ENCODE data around the gene VAC14. TPM values are rescaled to one million over a fixed set of nuclear protein-coding genes. Genes with fewer than 3 reads are reported as not detected.

The VAC14 gene
- total and polyA plus RNA-seq, 2 of the 8 experiments (the other 6 are each of a cell fraction or from before 2014, with no cell fraction given): 56.0 to 108 TPM

- peaks cover 0 to 6% (median 4%) of the 10 kb centered on the region in 4 experiments; a peak in 3 of 8 replicates for H3K36me3 ChIP-seq (ENCODE audit: control insufficient read depth in 2 of 4, insufficient read depth in 4 of 4, low read length in 3 of 4)
- H4K91ac ChIP-seq (replicated peaks; ENCODE audit: insufficient read length, low read length): no peak overlapping the region
- H2BK120ac ChIP-seq (replicated peaks; ENCODE audit: low read depth, low read length): no peak overlapping the region
- no peak overlapping the region for H2AK5ac ChIP-seq (ENCODE audit: low read depth, low read length)
- no peak overlapping the region for H2AFZ ChIP-seq (ENCODE audit: low read length)
- H2BK15ac ChIP-seq (ENCODE audit: low read length): no peak overlapping the region
- POLR2A ChIA-PET (ENCODE audit: partially characterized antibody): interaction anchor here (0.9 to 1.3 kb wide), 4 partner anchors 10 to 92 kb away, joined by 3 read pairs; no protein-coding TSS in a partner anchor
- 0 out of 2 replicates have a peak, but pooled peaks cover under 1% of the 10 kb centered on the region for H3K79me1 ChIP-seq (ENCODE audit: low read depth, low read length)
- no peak overlapping the region for H3K4me2 ChIP-seq (ENCODE audit: insufficient read depth in 1 of 2, low read depth in 2 of 2, low read length in 2 of 2)
- no peak overlapping the region for H2BK12ac ChIP-seq (ENCODE audit: low read depth, low read length)
- 87% methylated on average over 8 of the region's 8 CpGs; no CpG with 5 or more reads in 1 of the 2 experiments for WGBS, 2 experiments (ENCODE audit: extremely low coverage in 1 of 2, insufficient coverage in 1 of 2, insufficient read length in 1 of 2, insufficient replicate concordance in 2 of 2, low coverage in 1 of 2, low lambda C conversion rate in 2 of 2, missing lambda C conversion rate in 1 of 2)
- H3K9me3 ChIP-seq (ENCODE audit: insufficient read depth in 2 of 2, low read depth in 1 of 2, low read length in 1 of 2): no peaks in the 10 kb centered on the region
- no peaks in the 10 kb centered on the region for H3K23me2 ChIP-seq (ENCODE audit: low read depth, low read length)
- peaks cover 0 to 5% of the 10 kb centered on the region in 2 experiments for H4K20me1 ChIP-seq (replicated peaks in 1 of 2; ENCODE audit: control insufficient read depth in 1 of 2, insufficient read depth in 2 of 2, low read length in 2 of 2)
- H3K27me3 ChIP-seq (replicated peaks in 1 of 4; ENCODE audit: control insufficient read depth in 3 of 4, extremely low read depth in 1 of 4, insufficient read depth in 3 of 4, low read length in 3 of 4): no peaks in the 10 kb centered on the region
- H3K4me1 ChIP-seq (replicated peaks in 1 of 4; ENCODE audit: control insufficient read depth in 3 of 4, insufficient read depth in 4 of 4, low read length in 3 of 4): peaks cover 0 to 10% (median 6%) of the 10 kb centered on the region in 4 experiments; a peak in 5 of 7 replicates
- no peak overlapping the region for H3K4me3 ChIP-seq (ENCODE audit: extremely low read depth in 1 of 4, insufficient read depth in 2 of 4, low read depth in 3 of 4, low read length in 4 of 4)
- no peaks in the 10 kb centered on the region for H3K79me2 ChIP-seq (ENCODE audit: control insufficient read depth in 1 of 2, insufficient read depth in 2 of 2, low read length in 2 of 2)
- H3K14ac ChIP-seq (ENCODE audit: insufficient read length): no peak overlapping the region
- no peak for DNase-seq (ENCODE audit: low read depth in 1 of 2, low spot score in 2 of 2)
- no peak overlapping the region for H3K23ac ChIP-seq (ENCODE audit: insufficient read length)
- no peak overlapping the region for H3K4ac ChIP-seq (replicated peaks; ENCODE audit: insufficient read length, low read depth, low read length)
- H3K18ac ChIP-seq (ENCODE audit: extremely low read depth, low read length): no peak overlapping the region
- no peak overlapping the region for H3K56ac ChIP-seq (replicated peaks; ENCODE audit: insufficient read length, low read depth, low read length)
- H4K8ac ChIP-seq (ENCODE audit: extremely low read depth, insufficient read depth, low read length): peak overlapping the region; percentile 65; the same call in 1 of the 2 replicates
- H2BK5ac ChIP-seq (ENCODE audit: low read depth, low read length): no peak overlapping the region
- CTCF ChIA-PET (ENCODE audit: partially characterized antibody): interaction anchor here (1.4 to 7.0 kb wide), 6 partner anchors 10 to 42 kb away, joined by 3 to 57 read pairs (median 4); no protein-coding TSS in a partner anchor
- no peak overlapping the region for H3K27ac ChIP-seq (ENCODE audit: low read depth, low read length)
- no peak overlapping the region for H4K5ac ChIP-seq (ENCODE audit: insufficient read length, low read depth, low read length)
- no peak overlapping the region for H2BK20ac ChIP-seq (ENCODE audit: low read length)
- FAIRE-seq: no peak
- no peak overlapping the region for H3K9ac ChIP-seq (replicated peaks in 1 of 4; ENCODE audit: extremely low read depth in 1 of 4, low read depth in 3 of 4, low read length in 3 of 4)
- TF ChIP-seq CHD2 (IDR thresholded peaks at IDR 0.05; ENCODE audit: low read length): no peak
- TF ChIP-seq SP2 (IDR thresholded peaks at IDR 0.05; ENCODE audit: low read length): no peak
- no peak for TF ChIP-seq TEAD4 (IDR thresholded peaks at IDR 0.05; ENCODE audit: low read depth, low read length)
- no peak for TF ChIP-seq EP300 (IDR thresholded peaks at IDR 0.05; ENCODE audit: borderline replicate concordance in 1 of 2, low read depth in 2 of 2, low read length in 2 of 2)
- no peak for TF ChIP-seq GTF2F1 (IDR thresholded peaks at IDR 0.05; ENCODE audit: borderline replicate concordance, low read depth, low read length)
- no peak for TF ChIP-seq YY1 (IDR thresholded peaks at IDR 0.05; ENCODE audit: low read depth, low read length)
- TF ChIP-seq RBBP5 (IDR thresholded peaks at IDR 0.05; ENCODE audit: borderline replicate concordance, low read depth, low read length): no peak
- TF ChIP-seq CREB1 (IDR thresholded peaks at IDR 0.05): no peak
- TF ChIP-seq MAX (IDR thresholded peaks at IDR 0.05): no peak
- no peak for TF ChIP-seq ATF2 (IDR thresholded peaks at IDR 0.05; ENCODE audit: low read length)
- TF ChIP-seq GABPA (IDR thresholded peaks at IDR 0.05; ENCODE audit: borderline replicate concordance, insufficient read depth, low read length): no peak
These were observed 47.1 kb downstream of the VAC14 start for GRCh38 chr16:70753694-70754325.
